Activated B cell treated with CpG ODN at 0.5 μM for 24 hours (primary cell): ENCODE results near the gene CEP43. TPM values are rescaled to one million over a fixed set of nuclear protein-coding genes. Genes with fewer than 3 reads are reported as not detected.
"Not testable (repeated sequence)": the region's sequence is repeated elsewhere in the genome, so short reads cannot be mapped to it uniquely, and the experiment has no call there.

Experiments used
- ATAC-seq: fragments of 200-7000 bp; cut with Tn5 transposase; one replicate; pipeline ENCODE4 v1.10.0; 2021; ENCODE audit warnings: low read depth, mild to moderate bottlenecking, moderate library complexity
- CTCF ChIA-PET: fragments of 350-600 bp; sonication (Branson Sonifier 250); formaldehyde crosslinking; loops from one replicate; lab custom pipeline; 2021; ENCODE audit warnings: antibody characterized with exemption; lab: Charles Lee
- POLR2A ChIA-PET: fragments of 350-600 bp; sonication (Branson Sonifier 250); formaldehyde crosslinking; loops from one replicate; lab custom pipeline; 2021; ENCODE audit warnings: antibody characterized with exemption; lab: Charles Lee
- DNase-seq: peaks from one replicate; pipeline ENCODE4 v3.0.0; 2022
- H3K27ac Mint-ChIP-seq: one replicate; pipeline ENCODE4 v1.8.0; 2020; ENCODE audit warnings: mixed read lengths
- H3K27me3 Mint-ChIP-seq: one replicate; pipeline ENCODE4 v1.8.0; 2021; ENCODE audit warnings: mixed read lengths
- H3K36me3 Mint-ChIP-seq: one replicate; pipeline ENCODE4 v1.8.0; 2021; ENCODE audit warnings: low read depth, mixed read lengths
- H3K4me1 Mint-ChIP-seq: one replicate; pipeline ENCODE4 v1.8.0; 2021; ENCODE audit warnings: mixed read lengths
- H3K4me3 Mint-ChIP-seq: one replicate; pipeline ENCODE4 v1.8.0; 2020; ENCODE audit warnings: mild to moderate bottlenecking, mixed read lengths
- H3K9me3 Mint-ChIP-seq: one replicate; pipeline ENCODE4 v1.8.0; 2020; ENCODE audit warnings: mixed read lengths
- intact Hi-C: fragments of 100-400 bp; cut with micrococcal nuclease; formaldehyde crosslinking; loops from one replicate; pipeline ENCODE4 v1.15.1; 2024
- total RNA-seq: library from RNA; stranded (reverse); gene quantifications from 2 replicates; pipeline ENCODE4 v1.2.3, GENCODE V29; 2022
- TF ChIP-seq, protein P1 (sequence below): fragments of 200-600 bp; IDR thresholded peaks from one replicate; pipeline ENCODE4 v1.8.0; 2022; ENCODE audit warnings: antibody characterized with exemption, mild to moderate bottlenecking

The CEP43 gene, protein sequence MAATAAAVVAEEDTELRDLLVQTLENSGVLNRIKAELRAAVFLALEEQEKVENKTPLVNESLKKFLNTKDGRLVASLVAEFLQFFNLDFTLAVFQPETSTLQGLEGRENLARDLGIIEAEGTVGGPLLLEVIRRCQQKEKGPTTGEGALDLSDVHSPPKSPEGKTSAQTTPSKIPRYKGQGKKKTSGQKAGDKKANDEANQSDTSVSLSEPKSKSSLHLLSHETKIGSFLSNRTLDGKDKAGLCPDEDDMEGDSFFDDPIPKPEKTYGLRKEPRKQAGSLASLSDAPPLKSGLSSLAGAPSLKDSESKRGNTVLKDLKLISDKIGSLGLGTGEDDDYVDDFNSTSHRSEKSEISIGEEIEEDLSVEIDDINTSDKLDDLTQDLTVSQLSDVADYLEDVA
- total RNA-seq = 26.8 and 31.0 TPM in 2 replicates

DNA sequence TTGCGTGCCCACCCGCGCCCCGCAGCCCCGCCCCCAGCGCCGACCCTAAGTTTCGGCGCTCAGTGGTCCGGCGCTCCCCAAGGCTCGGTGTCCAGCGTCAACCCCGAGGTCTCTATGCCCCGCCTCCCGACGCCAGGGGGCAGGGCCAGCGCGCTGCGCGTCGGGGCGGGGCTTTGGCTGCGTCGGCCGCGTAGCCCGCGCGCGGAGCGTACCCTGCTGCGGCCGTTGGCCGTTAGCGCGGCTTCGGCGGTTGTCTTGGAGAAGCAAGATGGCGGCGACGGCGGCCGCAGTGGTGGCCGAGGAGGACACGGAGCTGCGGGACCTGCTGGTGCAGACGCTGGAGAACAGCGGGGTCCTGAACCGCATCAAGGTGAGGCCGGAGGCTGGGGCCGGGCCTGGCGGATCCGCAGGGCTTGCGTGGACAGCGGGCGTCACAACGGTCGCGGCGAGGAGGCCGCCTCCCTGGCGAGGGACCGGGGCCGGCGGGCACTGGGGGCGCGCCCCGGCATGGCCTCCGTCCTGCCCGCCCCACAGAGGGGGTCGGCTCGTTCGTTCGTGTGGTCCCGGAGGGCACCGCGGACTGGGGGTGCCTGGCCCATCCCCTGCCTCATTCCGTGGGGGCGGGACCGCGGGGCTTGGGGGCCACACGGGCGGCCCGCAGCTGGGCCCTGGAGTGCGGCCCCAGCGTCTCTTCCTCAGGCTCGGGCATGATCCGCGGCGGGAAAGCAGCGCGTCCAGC, at the start of gene CEP43:
TSS of gene CEP43 (plus strand) at position 253 of the 739 bp plus-strand sequence. CDS start at position 269, 16 bp downstream.
- DNase-seq (peak; percentile 95), ATAC-seq (peak; percentile 96)
- Mint-ChIP-seq H3K27me3 (no peaks in the 10 kb centered on the region), H3K9me3 (no peaks in the 10 kb centered on the region), H3K27ac (peak within 1 kb of the TSS; percentile 66), H3K4me3 (peak within 1 kb of the TSS; percentile 90), H3K36me3 (peaks cover 21% of the 10 kb centered on the region), H3K4me1 (peaks cover 29% of the 10 kb centered on the region)
- ChIA-PET POLR2A (interaction anchor here (0.5 to 3.5 kb wide), 16 partner anchors 10 to 507 kb away, joined by 3 to 49 read pairs (median 6); partner anchors contain the start of genes CCR6 and RNASET2), CTCF (interaction anchor here (0.7 to 3.2 kb wide), 7 partner anchors 9 to 224 kb away, joined by 3 to 50 read pairs (median 4); no protein-coding TSS in a partner anchor)
- TF ChIP-seq, protein P1, sequence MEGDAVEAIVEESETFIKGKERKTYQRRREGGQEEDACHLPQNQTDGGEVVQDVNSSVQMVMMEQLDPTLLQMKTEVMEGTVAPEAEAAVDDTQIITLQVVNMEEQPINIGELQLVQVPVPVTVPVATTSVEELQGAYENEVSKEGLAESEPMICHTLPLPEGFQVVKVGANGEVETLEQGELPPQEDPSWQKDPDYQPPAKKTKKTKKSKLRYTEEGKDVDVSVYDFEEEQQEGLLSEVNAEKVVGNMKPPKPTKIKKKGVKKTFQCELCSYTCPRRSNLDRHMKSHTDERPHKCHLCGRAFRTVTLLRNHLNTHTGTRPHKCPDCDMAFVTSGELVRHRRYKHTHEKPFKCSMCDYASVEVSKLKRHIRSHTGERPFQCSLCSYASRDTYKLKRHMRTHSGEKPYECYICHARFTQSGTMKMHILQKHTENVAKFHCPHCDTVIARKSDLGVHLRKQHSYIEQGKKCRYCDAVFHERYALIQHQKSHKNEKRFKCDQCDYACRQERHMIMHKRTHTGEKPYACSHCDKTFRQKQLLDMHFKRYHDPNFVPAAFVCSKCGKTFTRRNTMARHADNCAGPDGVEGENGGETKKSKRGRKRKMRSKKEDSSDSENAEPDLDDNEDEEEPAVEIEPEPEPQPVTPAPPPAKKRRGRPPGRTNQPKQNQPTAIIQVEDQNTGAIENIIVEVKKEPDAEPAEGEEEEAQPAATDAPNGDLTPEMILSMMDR = no peak
- intact Hi-C loops = loop anchor here (1.0 to 5.0 kb wide), 12 partner anchors 21 to 657 kb away; partner anchors contain the start of genes RAMACL, RNASET2, RPS6KA2 and SFT2D1

DNA sequence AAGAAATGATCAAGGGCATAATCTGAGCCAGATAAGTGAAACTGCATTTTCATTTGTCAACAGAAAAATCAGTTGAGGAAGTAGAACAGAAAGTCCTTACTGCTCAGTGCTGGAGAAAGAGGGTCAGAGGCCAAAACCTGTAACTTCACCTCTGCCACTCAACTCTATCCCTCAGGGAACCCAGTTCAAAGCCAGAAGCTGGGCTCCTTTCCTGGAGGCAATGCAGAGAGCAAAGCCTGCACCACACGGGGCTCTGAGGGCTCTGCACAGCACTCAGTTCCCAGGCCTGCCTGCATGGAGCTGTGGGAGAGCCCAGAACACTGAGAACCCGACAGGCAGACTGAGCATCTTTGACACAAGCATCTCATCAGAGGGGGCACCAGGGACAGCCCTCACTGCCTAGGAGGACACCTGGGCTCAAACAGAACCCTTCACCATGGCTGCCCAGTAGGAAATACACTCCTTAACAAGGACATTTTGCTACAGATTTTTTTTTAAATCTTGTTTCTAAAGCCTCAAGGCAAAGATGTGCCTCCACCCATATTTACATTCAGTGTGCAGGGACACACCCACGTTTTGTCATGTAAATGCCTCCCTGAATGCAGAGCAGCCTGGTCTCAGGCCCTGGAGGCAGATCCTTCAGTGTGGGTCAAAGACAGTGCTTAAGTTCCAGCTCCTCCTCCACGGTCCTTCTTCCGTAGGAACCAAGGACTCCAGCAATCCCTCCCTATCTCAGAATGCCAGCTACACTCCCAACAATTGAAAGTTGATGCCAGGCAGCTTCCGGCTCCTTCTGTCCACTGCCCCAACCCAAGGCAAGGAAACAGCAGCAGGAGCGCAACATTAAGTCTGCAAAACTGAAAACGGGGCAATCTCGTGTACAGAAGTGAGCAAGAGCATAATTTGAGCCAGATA, 49.4 kb upstream of the CEP43 start:
- ATAC-seq = no peak
- peak overlapping the region; percentile 84 for H3K4me3 Mint-ChIP-seq
- peak overlapping the region; percentile 95 for H3K27ac Mint-ChIP-seq
- H3K4me1 Mint-ChIP-seq = peaks cover 69% of the 10 kb centered on the region
- H3K27me3 Mint-ChIP-seq = no peaks in the 10 kb centered on the region
- H3K9me3 Mint-ChIP-seq = no peaks in the 10 kb centered on the region
- H3K36me3 Mint-ChIP-seq = peaks cover 71% of the 10 kb centered on the region
- intact Hi-C loops = loop anchor here (1.0 to 5.0 kb wide), 8 partner anchors 8 to 607 kb away; partner anchors contain the start of gene SFT2D1
- TF ChIP-seq, protein P1 = no peak
- POLR2A ChIA-PET = interaction anchor here (0.5 to 3.7 kb wide), 11 partner anchors 10 to 322 kb away, joined by 3 to 29 read pairs (median 5); partner anchors contain the start of genes CEP43 and RPS6KA2
- CTCF ChIA-PET = interaction anchor here (0.8 to 5.3 kb wide), 3 partner anchors 21 to 362 kb away, joined by 3 to 48 read pairs (median 4); no protein-coding TSS in a partner anchor
- DNase-seq = no peak

DNA sequence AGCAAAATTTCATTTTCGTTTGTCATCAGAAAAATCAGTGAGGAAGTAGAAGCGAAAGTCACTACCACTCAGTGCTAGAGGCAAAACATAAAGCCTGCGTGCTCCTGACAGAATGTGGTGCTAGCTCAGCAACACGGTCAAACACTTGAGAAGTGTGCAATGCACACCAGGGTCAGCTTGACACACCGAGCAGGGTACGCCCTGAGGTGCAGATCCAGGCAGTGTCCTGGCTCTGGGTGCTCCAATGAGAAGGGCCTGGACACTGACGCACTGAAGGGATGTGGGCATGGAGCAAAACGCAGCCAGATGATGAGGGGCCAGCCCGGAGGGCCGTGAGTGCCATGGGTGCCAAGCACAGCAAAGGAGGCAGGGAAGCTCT, 48.8 kb upstream of the CEP43 start:
- ATAC-seq = peak; percentile 26

DNA sequence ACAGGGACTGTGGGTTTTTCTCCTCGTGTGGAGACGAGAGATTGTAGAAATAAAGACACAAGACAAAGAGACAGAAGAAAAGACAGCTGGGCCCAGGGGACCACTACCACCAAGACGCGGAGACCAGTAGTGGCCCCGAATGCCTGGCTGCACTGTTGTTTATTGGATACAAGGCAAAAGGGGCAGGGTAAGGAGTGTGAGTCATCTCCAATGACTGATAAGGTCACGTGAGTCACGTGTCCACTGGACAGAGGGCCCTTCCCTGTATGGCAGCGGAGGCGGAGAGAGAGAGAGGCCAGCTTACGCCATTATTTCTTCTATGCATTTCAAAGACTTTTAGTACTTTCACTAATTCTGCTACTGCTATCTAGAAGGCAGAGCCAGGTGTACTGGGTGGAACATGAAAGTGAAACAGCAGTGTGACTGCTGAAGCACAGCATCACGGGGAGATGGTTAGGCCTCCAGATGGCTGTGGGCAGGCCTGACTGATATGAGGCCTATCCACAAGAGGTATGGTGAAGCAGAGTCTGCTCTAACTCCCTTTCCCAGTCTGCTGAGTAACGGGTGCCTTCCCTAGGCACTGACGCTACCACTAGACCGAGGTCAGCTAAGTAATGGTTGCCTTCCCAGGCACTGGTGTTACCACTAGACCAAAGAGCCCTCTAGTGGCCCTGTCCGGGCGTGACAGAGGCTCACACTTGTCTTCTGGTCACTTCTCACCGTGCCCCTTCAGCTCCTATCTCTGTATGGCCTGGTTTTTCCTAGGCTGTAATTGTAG, 48.1 kb upstream of the CEP43 start:
- Mint-ChIP-seq H3K4me3 (peak overlapping the region; percentile 84), H3K27ac (peak overlapping the region; percentile 95), H3K4me1 (peaks cover 72% of the 10 kb centered on the region), H3K36me3 (peaks cover 67% of the 10 kb centered on the region)
- ChIA-PET POLR2A (interaction anchor here (0.6 to 3.7 kb wide), 14 partner anchors 9 to 324 kb away, joined by 3 to 29 read pairs (median 5); partner anchors contain the start of genes CCR6, CEP43 and RPS6KA2), CTCF (interaction anchor here (0.6 to 5.3 kb wide), 8 partner anchors 12 to 173 kb away, joined by 3 to 48 read pairs (median 4); no protein-coding TSS in a partner anchor)
- H3K9me3 Mint-ChIP-seq, H3K27me3 Mint-ChIP-seq: not testable (repeated sequence)
- DNase-seq (peak; percentile 62), ATAC-seq (peak; percentile 85)
- intact Hi-C loops = loop anchor here (1.0 to 5.0 kb wide), 19 partner anchors 8 to 608 kb away; partner anchors contain the start of genes CEP43, RPS6KA2 and SFT2D1

More for the DNA sequence above, 48.8 kb upstream of the CEP43 start:
- intact Hi-C loops = loop anchor here (1.0 to 5.0 kb wide), 8 partner anchors 9 to 608 kb away; partner anchors contain the start of gene SFT2D1
- peak; percentile 26 for DNase-seq
- Mint-ChIP-seq H3K4me3 (peak overlapping the region; percentile 84), H3K4me1 (peaks cover 71% of the 10 kb centered on the region), H3K9me3 (no peaks in the 10 kb centered on the region), H3K27ac (peak overlapping the region; percentile 95), H3K27me3 (no peaks in the 10 kb centered on the region), H3K36me3 (peaks cover 71% of the 10 kb centered on the region)
- TF ChIP-seq, protein P1 = no peak
- POLR2A ChIA-PET = interaction anchor here (0.6 to 3.7 kb wide), 12 partner anchors 10 to 323 kb away, joined by 3 to 29 read pairs (median 5); partner anchors contain the start of genes CCR6, CEP43 and RPS6KA2
- CTCF ChIA-PET = interaction anchor here (0.8 to 5.3 kb wide), 3 partner anchors 21 to 362 kb away, joined by 3 to 48 read pairs (median 4); no protein-coding TSS in a partner anchor
